Calu3 (cell line): ENCODE data around the gene CADM1. TPM values are rescaled to one million over a fixed set of nuclear protein-coding genes. Genes with fewer than 3 reads are reported as not detected.

Source experiments
- BruUV-seq: library from RNA; stranded (reverse); fragments of 400-500 nt; replicated peaks from 2 replicates; lab custom pipeline; 2021; lab: Mats Ljungman, UMichigan
- CTCF ChIA-PET: fragments of 300-600 bp; sonication (Branson Sonifier 250); formaldehyde crosslinking; loops from one replicate; lab custom pipeline; 2022; ENCODE audit warnings: antibody characterized with exemption; lab: Charles Lee
- DNase-seq: peaks from one replicate; pipeline ENCODE4 v3.0.0; 2022
- H3K27ac Mint-ChIP-seq: one replicate; pipeline ENCODE4 v1.8.0; 2022; ENCODE audit warnings: mixed read lengths; ENCODE audit not compliant: unreplicated experiment
- H3K27me3 Mint-ChIP-seq: one replicate; pipeline ENCODE4 v1.8.0; 2022; ENCODE audit warnings: mixed read lengths; ENCODE audit not compliant: unreplicated experiment
- H3K36me3 Mint-ChIP-seq: one replicate; pipeline ENCODE4 v1.8.0; 2022; ENCODE audit warnings: mild to moderate bottlenecking, moderate library complexity, mixed read lengths; ENCODE audit not compliant: insufficient read depth, unreplicated experiment
- H3K4me1 Mint-ChIP-seq: one replicate; pipeline ENCODE4 v1.8.0; 2022; ENCODE audit warnings: mild to moderate bottlenecking, low read depth, mixed read lengths; ENCODE audit not compliant: unreplicated experiment
- H3K4me3 Mint-ChIP-seq: one replicate; pipeline ENCODE4 v1.8.0; 2022; ENCODE audit warnings: mild to moderate bottlenecking, low read depth, moderate library complexity, mixed read lengths; ENCODE audit not compliant: unreplicated experiment
- H3K9me3 Mint-ChIP-seq: one replicate; pipeline ENCODE4 v1.8.0; 2022; ENCODE audit warnings: low read depth, mixed read lengths; ENCODE audit not compliant: unreplicated experiment
- CTCF ChIP-seq: fragments of 200-600 bp; IDR thresholded peaks from one replicate; pipeline ENCODE4 v1.8.0; 2022; ENCODE audit warnings: antibody characterized with exemption; ENCODE audit not compliant: unreplicated experiment
- intact Hi-C: fragments of 100-400 bp; cut with micrococcal nuclease; formaldehyde crosslinking; loops from one replicate; pipeline ENCODE4 v1.10.0; 2022; ENCODE audit not compliant: unreplicated experiment
- total RNA-seq: library from RNA; stranded (reverse); gene quantifications from 2 replicates; pipeline ENCODE4 v1.2.3, GENCODE V29; 2022

CADM1 gene
- total RNA-seq, 1 experiment from 2014 or later: 0.68 TPM

GRCh38 chr11:115365907-115366306 lies 138.3 kb downstream of the CADM1 start:
- intact Hi-C loops: no loop called here
- CTCF ChIA-PET: no interaction called here
- Mint-ChIP-seq H3K4me1 (no peaks in the 10 kb centered on the region), H3K4me3 (no peak overlapping the region), H3K27ac (no peak overlapping the region), H3K27me3 (no peaks in the 10 kb centered on the region), H3K9me3 (no peaks in the 10 kb centered on the region), H3K36me3 (no peaks in the 10 kb centered on the region)
- BruUV-seq: no TSS peak
- TF ChIP-seq CTCF: no peak
- no peak for DNase-seq

- CTCF ChIA-PET: no interaction called here
- Mint-ChIP-seq H3K27ac (no peak overlapping the region), H3K4me3 (no peak overlapping the region), H3K27me3 (no peaks in the 10 kb centered on the region), H3K36me3 (no peaks in the 10 kb centered on the region), H3K9me3 (no peaks in the 10 kb centered on the region), H3K4me1 (no peaks in the 10 kb centered on the region)
- no TSS peak for BruUV-seq
- intact Hi-C loops: no loop called here
- TF ChIP-seq CTCF: no peak
- no peak for DNase-seq
Observed at GRCh38 chr11:115364896-115365295, 139.3 kb downstream of the CADM1 start.

GRCh38 chr11:115363921-115364320 lies 140.3 kb downstream of the CADM1 start:
- no TSS peak for BruUV-seq
- DNase-seq: no peak
- no peaks in the 10 kb centered on the region for H3K4me1 Mint-ChIP-seq
- no peak overlapping the region for H3K4me3 Mint-ChIP-seq
- H3K27ac Mint-ChIP-seq: no peak overlapping the region
- H3K27me3 Mint-ChIP-seq: no peaks in the 10 kb centered on the region
- TF ChIP-seq CTCF: no peak
- CTCF ChIA-PET: no interaction called here
- H3K36me3 Mint-ChIP-seq: no peaks in the 10 kb centered on the region
- no peaks in the 10 kb centered on the region for H3K9me3 Mint-ChIP-seq
- intact Hi-C loops: no loop called here

GRCh38 chr11:115363426-115363825 lies 140.8 kb downstream of the CADM1 start:
- no TSS peak for BruUV-seq
- H3K4me3 Mint-ChIP-seq: no peak overlapping the region
- H3K4me1 Mint-ChIP-seq: no peaks in the 10 kb centered on the region
- H3K9me3 Mint-ChIP-seq: no peaks in the 10 kb centered on the region
- H3K36me3 Mint-ChIP-seq: no peaks in the 10 kb centered on the region
- H3K27ac Mint-ChIP-seq: no peak overlapping the region
- intact Hi-C loops: no loop called here
- TF ChIP-seq CTCF: no peak
- DNase-seq: no peak
- no peaks in the 10 kb centered on the region for H3K27me3 Mint-ChIP-seq
- CTCF ChIA-PET: no interaction called here
